DND-41 (cell line): Measurements from ENCODE around the gene ENDOD1.

Source experiments
- CTCF ChIP-seq: IDR thresholded peaks from 2 replicates; pipeline ENCODE4 v1.5.1; 2012; ENCODE audit warnings: borderline replicate concordance, low read length, moderate library complexity, mild to moderate bottlenecking; ENCODE audit not compliant: poor library complexity, severe bottlenecking; ENCODE audit errors: extremely low read depth
- EZH2 ChIP-seq: IDR thresholded peaks from 3 replicates; pipeline ENCODE4 v1.6.1; 2012; ENCODE audit warnings: borderline replicate concordance, low read depth, mild to moderate bottlenecking, moderate library complexity, low read length, inconsistent platforms; ENCODE audit not compliant: severe bottlenecking

- TF ChIP-seq EZH2, result no peak
- TF ChIP-seq CTCF, result no peak
These were observed 6.4 kb downstream of the ENDOD1 start for GRCh38 chr11:95095858-95096587.
